ENCODE data around the gene NAAA. TPM values are rescaled to one million over a fixed set of nuclear protein-coding genes. Genes with fewer than 3 reads are reported as not detected.

NAAA gene
- total RNA-seq, 1 experiment from 2014 or later = 2.7 TPM

- Histone ChIP-seq H3K4ac (ENCODE audit: low read depth, low read length) (no peak overlapping the region), H2BK12ac (ENCODE audit: insufficient read length, low read depth, low read length) (no peak overlapping the region), H3K9ac (ENCODE audit: extremely low read depth, insufficient read length, low read length) (no peak overlapping the region), H3K4me1 (ENCODE audit: insufficient read depth, low read length) (no peaks in the 10 kb centered on the region), H2BK5ac (ENCODE audit: insufficient read length, low read length) (no peak overlapping the region), H3K27me3 (ENCODE audit: insufficient read depth, low read length) (no peaks in the 10 kb centered on the region), H4K20me1 (ENCODE audit: control insufficient read depth, insufficient read depth, insufficient read length) (no peaks in the 10 kb centered on the region), H4K8ac (replicated peaks; ENCODE audit: insufficient read length, low read depth, low read length) (no peak overlapping the region), H3K23ac (ENCODE audit: insufficient read length, low read depth, low read length) (no peak overlapping the region), H3T11ph (ENCODE audit: low read length) (no peak overlapping the region), H3K9me3 (ENCODE audit: control insufficient read depth, low read depth, low read length) (no peaks in the 10 kb centered on the region), H3K4me2 (ENCODE audit: insufficient read depth, insufficient read length, low read length) (no peak overlapping the region), H3K18ac (ENCODE audit: insufficient read length, low read depth, low read length) (no peak overlapping the region), H2BK20ac (ENCODE audit: low read depth, low read length, poor library complexity, severe bottlenecking) (no peak overlapping the region), H2BK15ac (ENCODE audit: low read depth, low read length) (no peak overlapping the region), H3K14ac (ENCODE audit: insufficient read depth, low read length) (no peak overlapping the region), H2AK5ac (ENCODE audit: insufficient read length, low read length) (no peak overlapping the region), H4K91ac (ENCODE audit: insufficient read length, low read depth, low read length) (no peak overlapping the region), H2AFZ (ENCODE audit: low read length) (no peak overlapping the region), H4K5ac (ENCODE audit: insufficient read length, low read depth, low read length) (no peak overlapping the region), H3K79me1 (ENCODE audit: insufficient read depth, low read depth, low read length, poor library complexity, severe bottlenecking) (no peaks in the 10 kb centered on the region), H3K23me2 (ENCODE audit: insufficient read length, low read depth, low read length, poor library complexity, severe bottlenecking) (no peaks in the 10 kb centered on the region), H3K79me2 (ENCODE audit: insufficient read depth, low read length) (no peaks in the 10 kb centered on the region), H3K27ac (ENCODE audit: insufficient read length, low read depth, low read length) (no peak overlapping the region), H2BK120ac (ENCODE audit: low read depth, low read length, poor library complexity, severe bottlenecking) (no peak overlapping the region), H3K56ac (ENCODE audit: insufficient read length, low read depth, low read length) (no peak overlapping the region)
- H3K36me3 Mint-ChIP-seq (ENCODE audit: insufficient read depth in 1 of 3, low read depth in 3 of 3) = peaks cover 5 to 8% (median 7%) of the 10 kb centered on the region in 3 experiments; a peak in 6 of 7 replicates
- no peak for DNase-seq
- H3K27me3 Mint-ChIP-seq (ENCODE audit: low read depth) = no peaks in the 10 kb centered on the region
- H3K27ac Mint-ChIP-seq = no peak overlapping the region
- H3K9me3 Mint-ChIP-seq = peaks cover 16 to 18% of the 10 kb centered on the region in 2 experiments
- H3K4me3 Mint-ChIP-seq = no peak overlapping the region
- no peak for TF ChIP-seq CTCF (conservative IDR thresholded peaks at IDR 0.05)
- H3K4me1 Mint-ChIP-seq = no peaks in the 10 kb centered on the region
Measured at GRCh38 chr4:75898536-75898935, 42.3 kb downstream of the NAAA start.
